Activated T-helper 1 cell treated with Interleukin-2 at 50 U/mL for 16 hours (primary cell): ENCODE measurements around the gene DYRK1A.

ENCODE experiments used
- DNase-seq: peaks from one replicate; pipeline ENCODE4 v3.0.0-alpha.2; 2020; ENCODE audit warnings: low read depth

The DYRK1A gene

DNA sequence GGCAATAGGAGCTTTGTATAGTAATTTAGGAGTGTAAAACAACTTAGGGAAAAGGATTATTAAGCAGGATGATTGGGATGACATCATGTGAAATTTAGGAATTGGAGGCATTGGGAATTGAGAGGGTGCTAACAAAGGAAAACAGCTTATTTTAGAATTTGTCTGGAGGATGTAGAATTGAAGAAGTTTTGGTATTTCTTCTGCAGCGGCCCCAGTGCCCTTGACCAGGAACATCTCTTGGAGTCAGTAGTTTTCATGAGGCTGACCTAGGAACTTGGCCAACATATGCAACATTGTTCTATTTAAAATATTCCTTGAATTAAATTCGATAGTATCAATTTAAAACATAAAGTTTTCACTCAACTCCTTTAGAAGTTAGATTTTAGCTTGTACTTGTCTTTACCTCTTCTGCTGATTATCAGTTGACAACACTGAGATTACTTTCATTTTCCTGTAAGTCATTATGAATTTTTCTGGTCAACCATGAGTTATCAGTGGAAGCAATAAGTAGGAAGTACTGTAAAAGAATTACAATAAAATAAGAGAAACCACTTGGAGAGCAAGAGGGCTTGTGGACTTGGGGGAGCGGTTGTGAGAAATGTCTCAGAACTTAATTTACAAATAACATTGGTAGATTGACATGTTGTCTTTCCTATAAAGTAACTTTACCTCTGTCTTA is 52.8 kb downstream of the DYRK1A start:
- DNase-seq: no peak

DNA sequence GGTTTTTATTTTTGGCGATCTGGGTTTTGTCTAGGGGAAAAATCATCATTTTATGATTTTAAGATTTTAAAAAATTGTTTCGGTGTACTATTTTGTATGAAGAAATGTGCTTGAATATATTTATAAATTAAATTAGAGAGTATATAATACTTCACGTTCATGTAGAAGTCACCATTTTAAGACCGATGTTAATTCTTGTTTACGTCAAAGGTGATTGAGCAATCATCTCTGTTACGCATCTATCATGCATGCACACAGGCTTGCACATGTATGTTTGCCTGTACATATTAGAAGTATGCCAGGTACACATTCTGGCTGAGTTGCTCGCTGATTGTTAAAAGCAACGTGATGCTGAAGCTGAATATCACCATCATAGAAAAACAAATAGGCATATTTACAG is 54.7 kb downstream of the DYRK1A start:
- DNase-seq: no peak

DNA sequence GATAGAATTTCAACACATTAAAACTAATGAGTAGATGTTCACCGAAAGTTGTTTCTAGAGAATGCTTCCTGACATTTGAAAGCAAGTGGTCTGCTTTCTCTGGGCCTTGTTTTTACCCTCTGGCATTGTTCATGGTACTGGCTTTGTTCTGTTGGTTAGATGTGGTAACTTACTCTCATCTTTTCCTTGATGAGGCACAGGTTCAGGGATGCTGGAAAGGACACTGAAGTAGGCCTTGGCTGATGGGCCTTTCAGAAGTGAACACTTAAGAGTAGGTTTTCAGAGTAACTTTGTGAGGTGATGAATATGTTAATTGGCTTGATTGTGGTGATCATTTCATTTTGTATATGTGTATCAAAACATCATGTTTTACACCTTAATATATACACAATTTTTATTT is 55.8 kb downstream of the DYRK1A start:
- no peak for DNase-seq

DNA sequence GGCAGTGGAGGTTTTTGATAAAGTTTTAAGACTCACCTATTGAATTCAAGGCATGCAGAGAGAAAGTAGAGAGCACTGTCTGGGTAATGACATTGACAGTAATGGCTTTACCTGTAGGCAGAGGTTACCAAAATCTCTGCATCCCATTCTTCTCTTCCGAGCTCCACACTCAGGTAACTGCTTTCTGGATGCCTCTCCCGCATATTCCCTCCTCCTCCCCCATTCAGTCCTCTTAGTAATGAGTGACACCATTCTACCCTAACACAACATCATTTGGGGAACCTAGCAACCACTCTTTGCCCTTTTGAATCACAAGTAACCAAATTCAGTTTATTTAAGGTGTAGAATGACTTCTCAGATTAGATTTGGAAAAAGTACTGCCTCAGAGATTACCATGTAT is 56.5 kb downstream of the DYRK1A start:
- DNase-seq: no peak

DNA sequence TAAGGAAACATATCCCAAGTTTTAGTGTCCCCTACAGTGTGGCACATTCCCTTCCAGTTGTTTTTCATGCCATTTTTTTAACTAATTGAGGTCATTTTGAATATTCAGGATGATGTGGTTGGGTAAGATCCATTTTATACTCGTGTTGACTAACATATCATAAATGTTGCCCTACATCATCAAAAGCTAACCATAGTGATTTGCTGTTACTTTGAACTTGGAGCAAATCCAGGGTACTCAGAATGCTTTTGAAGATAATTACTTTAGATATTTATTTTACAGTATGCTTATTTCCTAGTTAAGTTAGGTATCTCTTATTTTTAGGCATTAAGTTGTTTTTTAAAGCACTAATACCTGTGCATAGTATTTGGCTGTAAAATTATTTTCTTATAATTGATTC is 57.8 kb downstream of the DYRK1A start:
- no peak for DNase-seq

DNA sequence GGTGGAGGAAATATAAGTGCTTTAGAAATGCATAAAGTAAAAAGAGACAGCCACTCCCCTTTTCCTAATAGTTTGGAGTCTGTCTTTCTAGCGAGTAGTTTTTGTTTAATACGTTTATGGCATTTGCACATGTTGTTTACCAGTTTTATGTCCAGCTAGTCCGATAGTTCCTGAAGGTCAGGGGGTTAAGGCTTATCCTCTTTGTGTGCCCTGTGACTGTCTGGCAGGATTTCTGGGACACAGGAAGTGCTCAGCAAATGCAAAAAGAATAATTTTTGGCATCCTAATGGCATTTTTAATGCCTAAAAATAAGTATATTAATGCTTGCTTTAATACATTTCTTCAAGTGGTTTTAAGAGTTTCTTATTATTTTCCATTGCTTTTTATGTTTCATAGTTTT is 58.4 kb downstream of the DYRK1A start:
- DNase-seq: no peak

DNA sequence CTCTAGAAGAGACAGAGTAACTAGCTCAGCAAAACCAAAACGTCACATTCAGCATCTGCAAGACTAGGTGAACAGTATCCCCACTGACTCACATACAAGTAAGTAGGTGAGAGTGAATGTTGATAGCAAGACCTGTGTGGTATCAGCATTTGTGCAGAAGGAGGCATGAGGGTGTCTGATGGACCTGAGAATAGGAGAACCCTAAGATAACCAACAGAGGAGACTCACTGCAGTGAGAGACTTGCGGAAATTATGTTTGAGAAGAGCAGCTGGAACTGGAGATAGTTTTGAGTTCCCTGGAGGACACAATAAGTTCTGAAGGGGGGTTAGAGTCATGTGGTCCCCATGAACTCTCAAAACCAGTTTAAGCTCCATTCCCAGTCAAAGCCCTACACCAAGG is 59.1 kb downstream of the DYRK1A start:
- DNase-seq: no peak

DNA sequence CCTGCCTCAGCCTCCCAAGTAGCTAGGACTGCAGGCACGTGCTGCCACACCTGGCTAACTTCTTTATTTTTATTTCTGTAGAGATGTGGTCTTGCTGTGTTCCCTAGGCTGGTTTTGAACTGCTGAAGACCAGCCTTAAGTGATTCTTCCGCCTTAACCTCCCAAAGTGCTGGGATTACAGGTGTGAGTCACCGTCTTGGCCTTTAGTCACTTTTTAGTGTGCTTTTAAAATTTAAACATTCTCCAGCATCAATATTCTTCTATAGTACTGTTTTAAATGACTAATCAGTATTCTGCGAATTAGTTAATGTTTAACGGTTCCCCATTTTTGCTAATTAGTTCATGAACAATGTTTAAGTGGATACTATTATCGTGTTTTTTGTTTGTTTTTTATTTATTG is 60.6 kb downstream of the DYRK1A start:
- DNase-seq: no peak

DNA sequence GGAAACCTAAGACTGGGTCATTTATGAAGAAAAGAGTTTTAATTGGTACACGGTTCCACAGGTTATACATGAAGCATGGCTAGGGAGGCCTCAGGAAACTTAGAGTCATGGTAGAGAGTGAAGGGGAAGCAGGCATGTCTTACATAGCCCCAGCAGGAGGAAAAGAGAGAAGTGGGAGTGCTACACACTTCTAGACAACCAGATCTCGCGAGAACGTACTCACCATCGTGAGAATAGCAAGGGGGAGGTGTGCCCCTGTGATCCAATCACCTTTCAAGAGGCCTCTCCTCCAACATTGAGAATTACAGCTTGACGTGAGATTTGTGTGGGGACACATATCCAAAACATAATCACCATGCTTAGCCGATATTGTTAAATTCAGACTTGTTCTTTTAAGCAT is 62.8 kb downstream of the DYRK1A start:
- no peak for DNase-seq

DNA sequence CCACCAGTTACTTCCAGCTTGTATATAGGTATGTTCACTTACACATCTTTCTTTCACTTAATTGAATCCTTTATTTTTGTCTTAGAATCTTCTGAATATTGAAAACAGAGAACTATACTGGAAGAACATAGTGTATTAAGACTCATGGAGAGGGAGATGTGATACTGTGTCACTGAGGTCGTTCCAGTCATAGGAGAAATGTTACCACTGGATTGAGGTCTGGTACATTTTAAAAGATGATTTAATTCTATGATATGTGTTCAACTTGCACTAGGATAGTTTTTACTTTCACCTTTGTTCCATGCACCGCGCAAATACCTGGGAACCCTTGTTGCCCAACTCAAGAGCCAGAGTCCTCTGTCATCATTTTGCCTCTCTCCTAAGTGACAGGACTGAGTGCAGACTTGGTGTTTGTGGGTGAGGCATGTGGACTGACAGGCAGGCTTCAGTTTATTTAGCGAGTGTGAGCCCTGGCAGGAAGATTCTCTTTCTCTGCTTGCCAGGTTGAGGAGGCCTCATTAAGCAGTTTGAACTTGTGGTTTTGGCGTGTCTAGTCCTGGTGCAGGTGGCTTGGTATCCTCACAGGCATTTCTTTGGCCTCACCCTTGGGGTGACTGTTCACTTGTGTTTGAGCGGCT is 63.7 kb downstream of the DYRK1A start:
- DNase-seq: no peak

DNA sequence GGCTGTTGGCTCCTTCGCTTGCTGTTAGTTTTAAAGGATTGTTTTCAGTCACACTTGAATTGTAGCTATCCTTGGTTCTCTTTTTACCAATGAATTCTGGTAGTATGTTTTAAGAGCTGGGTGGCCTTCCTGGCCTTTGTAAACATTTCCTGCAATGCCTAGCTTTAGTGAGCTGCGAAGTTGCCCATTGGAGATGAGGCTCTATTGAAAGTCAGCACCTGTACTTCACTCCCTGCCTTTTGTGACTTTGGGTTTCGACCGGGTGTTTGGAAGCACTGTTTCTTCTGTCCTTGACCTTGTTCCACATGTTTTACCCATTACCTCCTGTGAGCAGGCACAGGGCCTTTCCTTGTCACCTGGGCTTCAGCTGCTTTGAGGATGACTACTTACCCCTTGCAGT is 64.7 kb downstream of the DYRK1A start:
- no peak for DNase-seq

DNA sequence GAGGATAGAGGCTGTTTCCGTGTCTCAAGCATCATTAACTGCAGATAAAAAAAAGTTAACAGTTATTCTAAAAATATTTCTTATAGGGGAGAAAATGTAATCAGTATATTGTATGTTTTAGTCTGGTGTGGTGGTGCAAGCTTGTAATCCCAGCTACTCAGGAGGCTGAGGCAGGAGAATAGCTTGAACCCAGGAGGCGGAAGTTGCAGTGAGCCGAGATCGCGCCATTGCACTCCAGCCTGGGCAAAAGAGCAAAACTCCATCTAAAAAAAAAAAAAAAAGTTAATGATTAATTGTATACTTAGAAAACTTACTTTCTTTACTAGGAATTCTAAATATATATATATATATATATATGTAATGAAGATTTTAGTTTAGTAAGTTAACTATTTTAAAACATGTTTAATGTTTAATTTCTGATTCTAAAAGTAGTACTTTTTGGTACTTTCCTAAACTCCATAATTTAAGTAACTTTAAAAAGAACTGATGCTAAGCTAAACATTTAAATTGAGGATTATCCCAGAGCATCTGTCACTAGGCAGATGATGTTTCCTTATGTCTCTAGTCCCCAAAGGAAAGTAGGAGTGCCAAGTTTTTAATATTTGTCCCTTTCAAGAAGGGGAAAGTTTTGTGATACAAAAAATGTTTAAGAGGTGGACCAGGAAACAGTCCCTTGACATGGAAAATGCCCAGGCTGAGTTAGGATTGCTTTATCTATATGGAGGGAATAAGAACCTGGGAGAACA is 66.3 kb downstream of the DYRK1A start:
- no peak for DNase-seq

DNA sequence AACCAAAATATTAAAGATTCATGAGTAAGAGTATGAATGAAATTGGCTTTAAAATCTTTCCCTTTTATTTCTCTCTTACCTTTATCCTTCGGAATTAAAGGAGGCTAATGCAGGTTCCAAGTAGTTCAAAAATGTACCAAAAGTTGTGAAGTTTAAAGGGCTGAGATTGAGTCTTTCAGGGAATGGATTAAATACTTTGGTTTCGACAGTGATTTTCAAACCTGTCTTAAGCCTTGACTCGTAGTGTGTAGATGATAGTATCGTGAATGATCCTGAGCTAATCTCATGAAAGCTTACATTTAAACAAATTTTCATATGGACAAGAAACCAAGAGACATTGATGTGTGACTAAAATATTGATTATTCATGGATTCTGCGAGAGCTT is 66.9 kb downstream of the DYRK1A start:
- DNase-seq: no peak

DNA sequence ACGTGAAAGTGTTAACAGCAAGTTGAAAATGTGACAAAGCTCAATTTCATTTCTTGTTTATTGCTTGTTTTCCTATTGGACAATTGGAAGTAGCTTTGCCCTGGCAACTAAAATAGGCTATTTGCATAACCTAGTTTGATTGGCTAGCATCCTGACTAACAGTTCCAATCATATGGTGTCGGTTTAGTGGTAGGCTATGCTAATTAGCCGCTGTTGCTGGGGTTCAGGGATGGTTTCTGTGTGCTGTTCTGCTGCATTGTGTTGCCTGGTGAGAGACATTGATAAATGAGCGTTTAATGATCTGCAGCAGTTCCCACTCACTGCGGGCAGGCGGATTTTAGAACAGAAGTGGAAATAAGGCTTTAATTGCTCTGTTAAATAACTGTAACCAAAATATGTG is 68.5 kb downstream of the DYRK1A start:
- DNase-seq: no peak

DNA sequence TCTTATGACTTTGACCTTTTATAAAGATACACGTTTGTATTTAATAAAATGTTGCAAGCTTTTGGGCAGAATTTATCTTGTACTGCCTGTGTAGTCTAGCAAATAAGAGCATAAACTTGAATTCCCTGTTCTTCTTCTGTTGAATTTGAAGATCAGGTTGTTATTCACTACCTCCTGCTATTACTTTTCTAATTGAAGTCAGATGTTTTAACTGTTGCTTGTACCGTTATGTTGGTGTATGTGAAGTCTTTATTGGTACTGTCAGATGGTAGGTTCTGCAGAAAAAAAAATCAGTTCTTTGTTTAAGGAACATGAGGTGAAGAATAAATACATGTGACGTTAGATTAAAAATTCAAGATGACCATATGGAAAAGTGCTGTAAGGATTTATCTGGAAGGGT is 69.1 kb downstream of the DYRK1A start:
- no peak for DNase-seq

DNA sequence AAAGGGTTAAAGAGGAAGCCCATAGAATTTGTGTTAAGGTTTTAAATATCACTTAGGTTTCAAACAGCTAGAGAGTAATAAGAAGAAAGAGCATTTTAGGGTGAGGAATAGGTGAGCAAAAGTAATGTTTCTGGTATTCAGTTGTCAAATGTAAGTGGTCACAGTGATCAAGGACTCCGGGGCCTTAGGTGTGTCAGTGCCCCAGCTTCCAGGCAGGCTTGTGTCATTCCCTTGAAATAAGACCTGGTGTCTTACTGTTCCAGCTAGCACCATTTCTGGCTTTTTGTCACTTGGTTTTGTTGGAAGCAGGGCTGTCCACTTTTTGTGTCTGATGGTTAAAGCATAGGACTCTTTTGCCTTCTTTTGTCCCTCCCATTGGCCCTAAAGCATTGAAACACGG is 69.6 kb downstream of the DYRK1A start:
- no peak for DNase-seq

DNA sequence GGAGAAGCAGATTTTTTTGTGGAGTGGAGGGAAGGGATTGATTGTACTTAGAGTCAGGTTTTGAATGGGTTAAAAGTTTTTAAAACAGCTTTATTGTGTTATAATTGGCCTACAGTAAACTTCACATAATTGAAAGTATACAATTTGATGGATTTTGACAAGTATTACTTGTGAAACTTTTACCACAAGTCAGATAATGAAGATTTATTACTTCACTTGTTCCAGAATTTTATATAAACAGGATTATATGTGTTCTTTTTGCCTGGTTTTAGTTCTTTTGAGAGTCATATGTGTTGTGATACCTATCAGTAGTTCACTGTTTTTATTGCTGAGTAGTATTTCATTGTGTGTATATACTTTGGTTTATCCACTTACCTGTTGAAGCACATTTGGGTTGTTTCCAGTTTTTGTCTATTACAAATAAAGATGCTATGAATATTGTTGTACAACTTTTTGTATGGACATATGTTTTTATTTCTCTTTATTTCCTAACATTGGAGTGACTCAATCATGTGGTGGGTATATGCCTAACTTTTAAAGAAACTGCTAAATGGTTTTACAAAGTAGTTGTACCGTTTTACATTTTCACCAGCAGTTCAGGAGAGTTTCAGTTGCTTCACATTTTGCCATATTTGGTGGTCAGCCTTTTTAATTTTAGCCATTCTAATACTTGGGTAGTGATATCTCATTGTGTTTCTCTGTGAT is 71.0 kb downstream of the DYRK1A start:
- no peak for DNase-seq

DNA sequence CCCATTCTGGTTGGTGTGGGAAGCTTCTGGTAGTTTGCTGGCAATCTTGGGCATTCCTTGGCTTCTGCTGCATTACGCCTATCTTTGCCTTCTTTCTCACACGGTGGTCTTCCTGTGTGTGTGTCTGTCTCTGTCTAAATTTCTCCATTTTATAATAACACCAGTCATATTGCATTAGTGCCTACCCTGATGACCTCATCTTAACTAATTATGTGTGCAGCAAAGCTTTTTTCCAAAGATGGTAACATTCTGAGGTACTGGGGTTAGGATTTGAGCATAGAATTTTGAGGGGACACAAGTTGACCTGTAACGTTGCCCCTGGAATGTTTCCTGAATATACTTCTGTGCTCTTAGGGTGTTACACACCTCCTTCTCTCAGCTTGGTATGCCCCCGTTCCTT is 77.1 kb downstream of the DYRK1A start:
- no peak for DNase-seq

DNA sequence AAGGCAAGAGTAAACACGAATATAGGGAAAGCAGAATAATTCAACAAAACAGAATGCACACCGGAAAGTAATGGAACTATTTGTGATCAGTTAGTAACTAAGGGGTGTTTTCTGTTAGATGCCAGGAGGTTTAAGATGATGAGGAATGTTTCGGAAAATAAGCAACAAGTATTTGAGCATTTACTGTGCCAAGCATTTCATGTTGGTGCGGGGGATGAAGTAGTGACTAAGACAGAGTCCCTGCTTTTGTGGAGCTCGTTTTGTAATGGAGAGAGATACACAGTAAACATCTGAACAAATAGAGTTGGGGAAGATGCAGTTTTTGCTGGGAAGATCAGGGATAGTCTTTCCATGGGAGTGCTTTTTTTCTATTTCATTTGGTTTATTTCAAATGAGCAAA is 78.7 kb downstream of the DYRK1A start:
- DNase-seq: no peak

DNA sequence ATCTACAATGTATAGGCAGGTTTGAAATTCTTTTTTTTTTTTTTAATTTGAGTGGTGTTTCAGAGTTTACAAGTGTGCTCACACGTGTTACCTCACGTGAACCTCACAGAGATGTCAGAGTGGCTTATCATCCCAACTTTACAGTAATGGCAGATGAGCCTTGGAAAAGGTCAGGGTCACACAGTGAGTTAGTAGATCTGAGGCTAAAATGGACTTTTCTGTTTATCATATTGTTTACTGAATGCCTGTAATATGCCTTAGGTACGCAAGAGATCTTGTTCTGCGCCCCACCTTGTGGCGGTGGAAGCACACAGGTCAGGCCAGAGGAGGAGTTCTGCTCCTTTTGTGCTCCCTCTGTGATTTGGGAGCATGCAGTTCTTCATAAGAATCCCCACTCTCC is 80.0 kb downstream of the DYRK1A start:
- no peak for DNase-seq

DNA sequence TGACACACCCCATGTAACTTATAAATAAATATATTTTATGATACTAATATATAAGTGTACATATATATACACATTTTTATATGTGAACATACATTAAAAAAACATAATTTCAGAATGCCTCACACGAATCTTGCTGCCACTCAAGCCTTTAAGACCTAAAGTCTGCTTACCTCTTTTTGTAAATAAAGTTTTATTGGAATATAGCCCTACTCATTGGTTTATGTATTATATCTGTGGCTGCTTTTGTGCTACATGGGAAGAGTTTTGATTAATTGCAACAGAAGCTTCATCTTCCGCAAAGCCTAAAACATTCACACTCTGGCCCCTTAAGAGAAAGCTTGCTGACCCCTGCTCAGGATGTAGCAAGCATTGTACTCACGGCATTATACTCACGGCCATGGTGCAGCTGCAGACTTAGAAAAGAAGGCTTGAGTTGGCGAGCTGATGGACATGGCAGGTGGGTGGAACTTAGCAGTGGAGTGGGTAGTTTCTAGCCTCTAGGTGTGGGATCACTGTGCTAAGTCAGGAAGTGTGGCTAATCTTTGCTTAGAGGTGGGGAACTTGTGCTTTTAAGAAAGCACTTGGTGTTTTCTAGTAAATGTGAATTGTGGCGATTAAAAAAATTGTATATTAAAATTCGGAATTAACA is 80.8 kb downstream of the DYRK1A start:
- no peak for DNase-seq

DNA sequence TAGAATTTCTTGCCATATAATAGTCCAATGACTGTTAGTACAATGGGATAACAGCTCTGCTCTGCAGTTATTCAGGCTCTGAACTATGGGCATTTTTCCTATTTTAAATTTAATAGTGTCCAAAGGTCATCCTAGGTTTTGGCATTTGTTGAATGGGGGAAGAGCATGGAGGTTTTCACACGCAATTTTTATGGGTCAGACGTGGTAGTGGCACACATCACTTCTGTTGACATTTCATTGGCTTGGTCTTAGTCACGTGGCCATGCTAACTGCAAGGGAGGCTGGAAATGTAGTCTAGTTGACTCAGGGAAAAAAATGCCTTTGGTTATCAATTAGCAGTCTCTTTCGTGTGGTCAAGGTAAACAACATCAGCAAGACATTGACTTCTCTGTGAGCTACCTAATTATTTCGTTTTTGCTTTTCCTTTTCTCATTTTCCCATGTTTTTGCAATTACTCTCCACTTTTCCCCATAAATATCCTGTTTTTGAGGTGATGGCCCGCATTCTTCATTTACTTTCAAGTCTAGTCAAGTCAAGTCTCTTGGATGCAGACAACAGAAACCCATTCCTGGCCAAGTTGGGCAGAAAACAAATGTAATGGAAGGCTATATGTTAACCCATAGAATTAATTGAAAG is 82.8 kb downstream of the DYRK1A start:
- no peak for DNase-seq
